Fibroblast of the aortic adventitia (primary cell): Measurements from ENCODE around the gene CHD8. TPM values are rescaled to one million over a fixed set of nuclear protein-coding genes. Genes with fewer than 3 reads are reported as not detected.

ENCODE experiments used
- DNase-seq: peaks from one replicate; pipeline ENCODE4 v3.0.0-alpha.2; 2010; ENCODE audit warnings: low read depth
- H3K4me3 ChIP-seq: 2 replicates; pipeline ENCODE4 v1.5.1; 2011; ENCODE audit warnings: low read depth, mild to moderate bottlenecking, control low read depth, low read length, moderate library complexity
- total RNA-seq: library from RNA; depleted of rRNA; stranded (reverse); fragments of >200 nt; gene quantifications from 2 replicates; pipeline ENCODE4 v1.2.3, GENCODE V29; 2012; ENCODE audit warnings: low replicate concordance
- TF ChIP-seq, protein P1 (sequence below): IDR thresholded peaks from 2 replicates; pipeline ENCODE4 v1.5.1; 2011; ENCODE audit warnings: mild to moderate bottlenecking, low read length, control low read depth, inconsistent platforms; ENCODE audit not compliant: insufficient read depth

Gene CHD8
- total RNA-seq, 1 donor, result 59.8 TPM

- DNase-seq, result no peak
- TF ChIP-seq, protein P1, sequence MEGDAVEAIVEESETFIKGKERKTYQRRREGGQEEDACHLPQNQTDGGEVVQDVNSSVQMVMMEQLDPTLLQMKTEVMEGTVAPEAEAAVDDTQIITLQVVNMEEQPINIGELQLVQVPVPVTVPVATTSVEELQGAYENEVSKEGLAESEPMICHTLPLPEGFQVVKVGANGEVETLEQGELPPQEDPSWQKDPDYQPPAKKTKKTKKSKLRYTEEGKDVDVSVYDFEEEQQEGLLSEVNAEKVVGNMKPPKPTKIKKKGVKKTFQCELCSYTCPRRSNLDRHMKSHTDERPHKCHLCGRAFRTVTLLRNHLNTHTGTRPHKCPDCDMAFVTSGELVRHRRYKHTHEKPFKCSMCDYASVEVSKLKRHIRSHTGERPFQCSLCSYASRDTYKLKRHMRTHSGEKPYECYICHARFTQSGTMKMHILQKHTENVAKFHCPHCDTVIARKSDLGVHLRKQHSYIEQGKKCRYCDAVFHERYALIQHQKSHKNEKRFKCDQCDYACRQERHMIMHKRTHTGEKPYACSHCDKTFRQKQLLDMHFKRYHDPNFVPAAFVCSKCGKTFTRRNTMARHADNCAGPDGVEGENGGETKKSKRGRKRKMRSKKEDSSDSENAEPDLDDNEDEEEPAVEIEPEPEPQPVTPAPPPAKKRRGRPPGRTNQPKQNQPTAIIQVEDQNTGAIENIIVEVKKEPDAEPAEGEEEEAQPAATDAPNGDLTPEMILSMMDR, result no peak
- H3K4me3 ChIP-seq, result no peak overlapping the region
Measured at GRCh38 chr14:21431126-21431525, 24.8 kb downstream of the CHD8 start.

GRCh38 chr14:21428930-21429329 lies 27.0 kb downstream of the CHD8 start:
- no peak for DNase-seq
- TF ChIP-seq, protein P1, result no peak
- no peak overlapping the region for H3K4me3 ChIP-seq

GRCh38 chr14:21426692-21427091 lies 29.2 kb downstream of the CHD8 start:
- TF ChIP-seq, protein P1, result no peak
- H3K4me3 ChIP-seq, result no peak overlapping the region
- DNase-seq, result no peak

GRCh38 chr14:21419528-21419927 lies 36.4 kb downstream of the CHD8 start:
- DNase-seq, result no peak
- TF ChIP-seq, protein P1, result no peak
- H3K4me3 ChIP-seq, result no peak overlapping the region

DNA sequence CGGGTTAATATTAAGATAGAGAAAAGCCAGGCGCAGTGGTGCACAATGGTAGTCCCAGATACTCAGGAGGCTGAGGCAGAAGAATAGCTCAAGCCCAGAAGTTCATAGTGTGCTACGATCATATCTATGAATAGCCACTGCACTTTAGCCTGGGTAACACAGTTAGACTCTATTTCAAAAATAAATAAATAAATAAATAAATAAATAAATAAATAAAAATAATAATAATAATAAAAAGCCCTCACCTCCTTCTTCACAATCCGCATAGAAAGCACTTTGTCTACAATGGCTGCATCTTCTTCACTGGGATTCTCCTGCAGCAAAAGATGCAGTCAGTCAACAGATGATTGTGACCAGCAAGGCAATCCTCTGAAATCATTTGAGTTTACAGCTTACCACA lies 40.6 kb downstream of the CHD8 start:
- no peak for DNase-seq
- H3K4me3 ChIP-seq, result no peak overlapping the region
- TF ChIP-seq, protein P1, result no peak

- no peak overlapping the region for H3K4me3 ChIP-seq
- DNase-seq, result no peak
- TF ChIP-seq, protein P1, result no peak
Measured at GRCh38 chr14:21414137-21414631, 41.7 kb downstream of the CHD8 start.

- DNase-seq, result peak; percentile 75
- TF ChIP-seq, protein P1, result peak; percentile 13
Measured at GRCh38 chr14:21408147-21408546, 47.8 kb downstream of the CHD8 start.

More at GRCh38 chr14:21408147-21408546, 47.8 kb downstream of the CHD8 start:
- no peak overlapping the region for H3K4me3 ChIP-seq
